Memory B cell (primary cell): ENCODE measurements around the gene BRF1.

Experiments
- ATAC-seq: fragments of 150-1000 bp; cut with Tn5 transposase; 2 replicates; pipeline ENCODE4 v1.10.0; 2021; ENCODE audit warnings: low read depth, mild to moderate bottlenecking, moderate library complexity
- DNase-seq, 2 donors: peaks; one replicate each; pipeline ENCODE4 v3.0.0; 2022; ENCODE audit warnings: low spot score in 2 of 2
- H3K27ac Mint-ChIP-seq: one replicate; pipeline ENCODE4 v1.8.0; 2022; ENCODE audit warnings: mild to moderate bottlenecking, moderate library complexity, mixed read lengths
- H3K27me3 Mint-ChIP-seq: one replicate; pipeline ENCODE4 v1.8.0; 2022; ENCODE audit warnings: mixed read lengths
- H3K36me3 Mint-ChIP-seq: one replicate; pipeline ENCODE4 v1.8.0; 2022; ENCODE audit warnings: mild to moderate bottlenecking, mixed read lengths
- H3K4me1 Mint-ChIP-seq: one replicate; pipeline ENCODE4 v1.8.0; 2022; ENCODE audit warnings: mixed read lengths
- H3K4me3 Mint-ChIP-seq: one replicate; pipeline ENCODE4 v1.8.0; 2022; ENCODE audit warnings: mild to moderate bottlenecking, moderate library complexity, mixed read lengths
- H3K9me3 Mint-ChIP-seq: one replicate; pipeline ENCODE4 v1.8.0; 2022; ENCODE audit warnings: mixed read lengths

BRF1 gene

GRCh38 chr14:105163040-105163742, 137.6 kb downstream of the BRF1 start:
- DNase-seq (no peak), ATAC-seq (no peak)
- Mint-ChIP-seq H3K27me3 (peaks cover 10% of the 10 kb centered on the region), H3K4me3 (no peak overlapping the region), H3K4me1 (peaks cover 10% of the 10 kb centered on the region), H3K9me3 (no peaks in the 10 kb centered on the region), H3K36me3 (no peaks in the 10 kb centered on the region), H3K27ac (no peak overlapping the region)

- Mint-ChIP-seq H3K9me3 (no peaks in the 10 kb centered on the region), H3K27me3 (peaks cover 10% of the 10 kb centered on the region), H3K27ac (no peak overlapping the region), H3K4me1 (peaks cover 10% of the 10 kb centered on the region), H3K4me3 (no peak overlapping the region), H3K36me3 (no peaks in the 10 kb centered on the region)
- ATAC-seq (no peak), DNase-seq (no peak)
Measured at GRCh38 chr14:105162669-105162979, 138.2 kb downstream of the BRF1 start.

- Mint-ChIP-seq H3K27ac (no peak overlapping the region), H3K36me3 (no peaks in the 10 kb centered on the region)
- no peak for ATAC-seq
Measured at GRCh38 chr14:105161964-105162668, 138.7 kb downstream of the BRF1 start.

GRCh38 chr14:105161309-105161708, 139.5 kb downstream of the BRF1 start:
- DNase-seq (no peak), ATAC-seq (no peak)
- Mint-ChIP-seq H3K36me3 (no peaks in the 10 kb centered on the region), H3K27ac (no peak overlapping the region), H3K4me1 (peaks cover 10% of the 10 kb centered on the region), H3K9me3 (no peaks in the 10 kb centered on the region), H3K27me3 (peaks cover 19% of the 10 kb centered on the region), H3K4me3 (no peak overlapping the region)

More at GRCh38 chr14:105161964-105162668, 138.7 kb downstream of the BRF1 start:
- Mint-ChIP-seq H3K27me3 (peaks cover 14% of the 10 kb centered on the region), H3K9me3 (no peaks in the 10 kb centered on the region), H3K4me1 (peaks cover 10% of the 10 kb centered on the region), H3K4me3 (no peak overlapping the region)
- DNase-seq, result no peak

- Mint-ChIP-seq H3K9me3 (no peaks in the 10 kb centered on the region), H3K4me3 (no peak overlapping the region), H3K4me1 (peaks cover 10% of the 10 kb centered on the region), H3K27ac (peak overlapping the region; percentile 50), H3K27me3 (peaks cover 21% of the 10 kb centered on the region), H3K36me3 (no peaks in the 10 kb centered on the region)
- DNase-seq (no peak), ATAC-seq (no peak)
Measured at GRCh38 chr14:105160776-105161175, 140.0 kb downstream of the BRF1 start.

GRCh38 chr14:105159344-105159743, 141.5 kb downstream of the BRF1 start:
- Mint-ChIP-seq H3K4me3 (no peak overlapping the region), H3K4me1 (peaks cover 2% of the 10 kb centered on the region), H3K27ac (no peak overlapping the region), H3K9me3 (no peaks in the 10 kb centered on the region), H3K27me3 (peaks cover 28% of the 10 kb centered on the region), H3K36me3 (no peaks in the 10 kb centered on the region)
- DNase-seq (no peak), ATAC-seq (no peak)
